K562 (cell line): ENCODE data around the gene CHPF2. TPM values are rescaled to one million over a fixed set of nuclear protein-coding genes. Genes with fewer than 3 reads are reported as not detected.
A peak's percentile ranks its signal among the peaks of the same experiment; 100 is the strongest.

Experiments used
- CTCF ChIP-seq, 3 experiments: IDR thresholded peaks in 2 of 3; conservative IDR thresholded peaks in 1 of 3; 2 replicates each; pipeline ENCODE4 v1.5.1; 2011 to 2012; ENCODE audit warnings: low read length in 3 of 3, mild to moderate bottlenecking in 3 of 3, control low read depth in 2 of 3, improper control_type of control experiment in 1 of 3, inconsistent platforms in 1 of 3, low read depth in 1 of 3, mixed read lengths in 1 of 3, moderate library complexity in 1 of 3; ENCODE audit not compliant: insufficient read depth in 2 of 3
- CUX1 ChIP-seq: fragments of 200-800 bp; sonication (Bioruptor generic); IDR thresholded peaks from 2 replicates; pipeline ENCODE4 v1.6.1; 2016; ENCODE audit warnings: missing genetic modification characterization, missing compliant biosample characterization
- MAFG ChIP-seq: fragments of 450-650 bp; conservative IDR thresholded peaks from 2 replicates; pipeline ENCODE4 v1.6.1; 2016; ENCODE audit warnings: missing genetic modification characterization, missing compliant biosample characterization
- SETDB1 ChIP-seq: IDR thresholded peaks from one replicate; pipeline ENCODE4 v1.6.1; 2012; ENCODE audit warnings: low read length, control low read depth, inconsistent platforms
- polyA plus RNA-seq, 8 experiments: library from polyadenylated mRNA; depleted of rRNA in 4 of 8; stranded (reverse) in 5 of 8; unstranded in 3 of 8; fragments of >200 nt; fragmentation: Nextera tagmentation in 2 of 8; fragmentation: Illumina TruSeq in 1 of 8; extraction: Ambion mirVana in 2 of 8; extraction: Trizol in 1 of 8; gene quantifications; 2 replicates each; pipeline versions ENCODE4 v1.2.1 to v1.2.3, GENCODE V29; 2011 to 2014; ENCODE audit warnings: inconsistent platforms in 1 of 8, missing spikeins in 1 of 8
- total RNA-seq, 7 experiments: library from RNA; depleted of rRNA in 6 of 7; stranded (reverse); fragments of >200 nt in 6 of 7; fragmentation: Illumina TruSeq in 2 of 7; extraction: Trizol in 2 of 7; gene quantifications; 2 replicates each; pipeline versions ENCODE4 v1.2.1 to v1.2.3, GENCODE V29; 2011 to 2021; ENCODE audit warnings: low replicate concordance in 1 of 7

The CHPF2 gene
- total and polyA plus RNA-seq, 9 of the 15 experiments (the other 6 are each of a cell fraction or from before 2014, with no cell fraction given) = 0.08 to 32.8 (median 10.5) TPM

GRCh38 chr7:151204383-151205032 is 27.8 kb upstream of the CHPF2 start (continued):
- TF ChIP-seq CUX1 (CRISPR knock-in tag) (no peak), CTCF (IDR thresholded peaks at IDR 0.05 in 2 of 3, conservative IDR thresholded peaks at IDR 0.05 in 1 of 3; ENCODE audit: insufficient read depth in 2 of 3, low read depth in 1 of 3, low read length in 3 of 3) (peak; percentile 44 to 67 (median 50); a peak in 5 of 6 replicates), SETDB1 (no peak), MAFG (tag) (no peak)
